HG02571 (cell line): ENCODE data around the gene CEP295NL.

ENCODE experiments used
- ATAC-seq: cut with Tn5 transposase; IDR thresholded peaks from one replicate; pipeline ENCODE4 v1.9.1; 2021; ENCODE audit warnings: mild to moderate bottlenecking, moderate library complexity; ENCODE audit not compliant: unreplicated experiment

Gene CEP295NL

DNA sequence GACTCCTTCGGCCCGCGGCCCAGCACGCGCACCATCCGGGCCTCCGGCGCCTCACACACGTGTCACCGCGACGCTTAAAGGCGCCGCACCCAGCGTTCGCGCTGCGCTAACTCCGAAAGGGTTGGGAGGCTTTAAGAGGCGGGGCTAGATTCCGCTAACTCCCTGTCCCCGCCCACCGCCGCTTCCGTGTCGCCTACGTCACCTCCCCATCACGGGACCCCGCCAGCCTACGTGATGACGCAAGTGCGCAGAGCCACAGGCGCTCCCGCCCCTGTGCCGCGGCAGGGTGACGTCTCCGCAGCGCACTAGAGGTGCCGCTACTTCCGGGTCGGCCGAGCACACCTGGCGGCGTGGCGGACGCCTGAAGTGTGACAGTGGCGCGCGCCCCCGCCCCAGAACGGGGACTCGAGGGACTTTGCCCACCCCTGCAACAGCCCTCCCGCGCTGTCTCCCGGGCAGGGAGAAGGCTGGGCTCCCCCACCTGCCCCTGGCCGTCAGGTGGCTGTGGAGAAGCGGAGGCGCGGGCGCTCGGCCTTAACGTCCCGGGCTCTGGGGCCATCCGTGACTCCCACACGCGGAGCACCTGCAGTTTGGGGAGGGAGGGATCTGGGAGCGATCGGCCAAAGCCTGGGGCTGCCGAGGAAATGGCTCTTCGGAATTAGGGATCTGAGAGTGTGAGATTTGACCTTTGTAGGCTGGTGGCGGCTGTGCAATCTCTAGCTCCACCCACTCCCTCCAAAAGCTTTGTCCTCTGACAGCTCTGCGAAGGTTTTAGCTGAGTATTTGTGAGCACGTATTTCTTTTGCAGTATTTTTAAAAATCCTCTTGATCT, 62.0 kb downstream of the CEP295NL start, which contains the start of gene USP36:
Gene USP36, minus strand, starts transcription at position 35 of the 832 bp plus-strand sequence. CDS start 4,451 bp downstream, outside the sequence.
- ATAC-seq = peak; percentile 88
